Measurements from ENCODE around the gene ZC3H12A. TPM values are rescaled to one million over a fixed set of nuclear protein-coding genes. Genes with fewer than 3 reads are reported as not detected.
"Not testable (repeated sequence)": the region's sequence is repeated elsewhere in the genome, so short reads cannot be mapped to it uniquely, and the experiment has no call there.

The ZC3H12A gene
- total and polyA plus RNA-seq, 7 donors = 7.4 to 72.4 (median 14.4) TPM

GRCh38 chr1:37517569-37517968 is 43.2 kb downstream of the ZC3H12A start:
- intact Hi-C loops (cut with DNase I) = no loop called here

GRCh38 chr1:37518241-37518640 is 43.9 kb downstream of the ZC3H12A start:
- H3K27ac ChIP-seq; H3K36me3 ChIP-seq; DNase-seq; H3K9me3 ChIP-seq; H3K27me3 ChIP-seq; intact Hi-C loops (cut with DNase I); H3K4me3 ChIP-seq: not testable (repeated sequence)
- peaks cover 0 to 14% (median 9%) of the 10 kb centered on the region in 4 donors for H3K4me1 ChIP-seq
- WGBS, 2 donors = 97% methylated on average over 29 to 30 of the region's 31 CpGs

More at GRCh38 chr1:37517569-37517968, 43.2 kb downstream of the ZC3H12A start:
- DNase-seq = no peak
- peaks cover 0 to 8% (median 0%) of the 10 kb centered on the region in 4 donors for H3K36me3 ChIP-seq
- no peak overlapping the region for H3K27ac ChIP-seq
- no peaks in the 10 kb centered on the region for H3K27me3 ChIP-seq
- WGBS, 2 donors = 88 to 91% methylated on average over 1 of the region's 1 CpG
- no peaks in the 10 kb centered on the region for H3K9me3 ChIP-seq
- no peak overlapping the region for H3K4me3 ChIP-seq
- TF ChIP-seq POLR2AphosphoS5 (IDR thresholded peaks at IDR 0.05) (no peak), EP300 (IDR thresholded peaks at IDR 0.05) (no peak), POLR2A (IDR thresholded peaks at IDR 0.05) (no peak), CTCF (IDR thresholded peaks at IDR 0.05) (no peak)
- H3K4me1 ChIP-seq = peaks cover 0 to 21% (median 15%) of the 10 kb centered on the region in 4 donors

GRCh38 chr1:37518929-37519328 is 44.5 kb downstream of the ZC3H12A start:
- H3K27me3 ChIP-seq; H3K27ac ChIP-seq; DNase-seq; H3K36me3 ChIP-seq; H3K4me1 ChIP-seq; H3K4me3 ChIP-seq; H3K9me3 ChIP-seq; intact Hi-C loops (cut with DNase I): not testable (repeated sequence)
- WGBS, 2 donors = 70 to 84% methylated on average over 15 of the region's 15 CpGs

GRCh38 chr1:37519613-37520012 is 45.2 kb downstream of the ZC3H12A start:
- Histone ChIP-seq H3K27ac (no peak overlapping the region), H3K4me1 (peaks cover 0 to 5% (median 2%) of the 10 kb centered on the region in 4 donors), H3K9me3 (no peaks in the 10 kb centered on the region), H3K36me3 (no peaks in the 10 kb centered on the region), H3K4me3 (no peak overlapping the region), H3K27me3 (no peaks in the 10 kb centered on the region)
- peak; percentile 10 for DNase-seq
- TF ChIP-seq POLR2A (IDR thresholded peaks at IDR 0.05) (no peak), POLR2AphosphoS5 (IDR thresholded peaks at IDR 0.05) (no peak), CTCF (IDR thresholded peaks at IDR 0.05) (no peak), EP300 (IDR thresholded peaks at IDR 0.05) (no peak)
- intact Hi-C loops (cut with DNase I) = no loop called here

GRCh38 chr1:37529888-37530287 is 55.5 kb downstream of the ZC3H12A start:
- WGBS, 2 donors = 83 to 89% methylated on average over 1 of the region's 1 CpG
- H3K4me3 ChIP-seq; DNase-seq; H3K27me3 ChIP-seq; H3K27ac ChIP-seq; intact Hi-C loops (cut with DNase I); H3K9me3 ChIP-seq; H3K36me3 ChIP-seq: not testable (repeated sequence)
- H3K4me1 ChIP-seq = peaks cover 0 to 15% (median 12%) of the 10 kb centered on the region in 4 donors

GRCh38 chr1:37532418-37533156 is 58.2 kb downstream of the ZC3H12A start:
- WGBS, 2 donors = 96 to 98% methylated on average over 4 of the region's 4 CpGs
- H3K36me3 ChIP-seq = peaks cover 0 to 26% (median 10%) of the 10 kb centered on the region in 4 donors
- intact Hi-C loops (cut with DNase I) = not testable (repeated sequence)

More at GRCh38 chr1:37532418-37533156, 58.2 kb downstream of the ZC3H12A start:
- H3K27ac ChIP-seq, H3K27me3 ChIP-seq, H3K9me3 ChIP-seq, DNase-seq, H3K4me3 ChIP-seq: not testable (repeated sequence)
- peaks cover 0 to 15% (median 12%) of the 10 kb centered on the region in 4 donors for H3K4me1 ChIP-seq

Data from sigmoid colon (tissue), 7 donors.